ENCODE data around the gene SV2C. TPM values are rescaled to one million over a fixed set of nuclear protein-coding genes. Genes with fewer than 3 reads are reported as not detected.

SV2C gene
- total and polyA plus RNA-seq, 10 of the 15 experiments (the other 5 are each of a cell fraction or from before 2014, with no cell fraction given), result under 0.01 to 1.1 (median 0.63) TPM

DNA sequence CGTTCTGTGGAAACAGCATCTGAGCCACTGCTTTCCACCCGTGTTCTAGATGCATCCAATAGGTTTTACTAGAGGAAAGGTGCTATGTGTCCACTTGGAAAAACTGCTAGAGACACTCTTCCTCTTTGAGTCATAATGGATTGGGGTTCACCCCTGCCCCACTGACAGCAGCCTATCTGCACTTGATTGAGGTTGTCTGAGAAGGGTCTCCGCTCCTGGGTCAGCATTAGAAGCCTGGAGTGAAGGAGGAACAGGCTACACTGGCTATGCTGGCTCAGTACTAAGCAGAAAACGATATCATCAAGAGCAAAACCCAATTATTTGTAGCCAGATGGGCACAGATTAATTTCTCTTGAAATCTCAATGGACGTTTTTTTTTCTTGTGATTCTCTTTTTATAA is 167.3 kb downstream of the SV2C start:
- H3K79me2 ChIP-seq (ENCODE audit: control insufficient read depth, insufficient read depth, low read length), result no peaks in the 10 kb centered on the region
- H3K36me3 ChIP-seq (ENCODE audit: control insufficient read depth in 2 of 2, insufficient read depth in 2 of 2, low read length in 1 of 2), result no peaks in the 10 kb centered on the region
- FAIRE-seq, result no peak
- H3K27ac ChIP-seq (ENCODE audit: control insufficient read depth, insufficient read depth), result no peak overlapping the region
- WGBS (ENCODE audit: insufficient coverage, insufficient replicate concordance, low lambda C conversion rate, missing lambda C conversion rate), result 3% methylated on average over 5 of the region's 5 CpGs
- H3K27me3 ChIP-seq (replicated peaks in 1 of 2; ENCODE audit: control insufficient read depth in 2 of 2, insufficient read depth in 2 of 2, low read length in 1 of 2), result no peaks in the 10 kb centered on the region
- no peak overlapping the region for H3K9ac ChIP-seq (ENCODE audit: control insufficient read depth, insufficient read depth, low read length)
- RAD21 ChIA-PET (ENCODE audit: unreplicated experiment), result no interaction called here
- H3K4me1 ChIP-seq (ENCODE audit: control insufficient read depth, insufficient read depth, low read length), result no peaks in the 10 kb centered on the region
- SMC1A ChIA-PET (ENCODE audit: uncharacterized antibody, unreplicated experiment), result no interaction called here
- intact Hi-C loops (cut with micrococcal nuclease; ENCODE audit: unreplicated experiment), result loop anchor here (10.0 kb wide), 2 partner anchors 246 to 1316 kb away; no protein-coding TSS in a partner anchor
- H3K4me2 ChIP-seq (ENCODE audit: control insufficient read depth, insufficient read depth), result no peak overlapping the region
- no peak overlapping the region for H3K4me3 ChIP-seq
- H2AFZ ChIP-seq (ENCODE audit: control insufficient read depth, low read depth, low read length), result no peak overlapping the region
- CTCF ChIA-PET, result no interaction called here
- POLR2A ChIA-PET, result interaction anchor here (0.7 kb wide), 1 partner anchor 398 kb away, joined by 4 read pairs; no protein-coding TSS in a partner anchor
- no peaks in the 10 kb centered on the region for H3K9me3 ChIP-seq (replicated peaks; ENCODE audit: control insufficient read depth, insufficient read depth, low read length)
- in situ Hi-C loops (cut with MboI), result loop anchor here (5.0 kb wide), 1 partner anchor 513 kb away; no protein-coding TSS in a partner anchor
- BruUV-seq (replicated peaks), result no TSS peak
- ATAC-seq, result no peak
- no peak for DNase-seq (ENCODE audit: low read depth, low spot score)
- H4K20me1 ChIP-seq (ENCODE audit: control insufficient read depth, insufficient read depth), result no peaks in the 10 kb centered on the region
- TF ChIP-seq, protein P1, sequence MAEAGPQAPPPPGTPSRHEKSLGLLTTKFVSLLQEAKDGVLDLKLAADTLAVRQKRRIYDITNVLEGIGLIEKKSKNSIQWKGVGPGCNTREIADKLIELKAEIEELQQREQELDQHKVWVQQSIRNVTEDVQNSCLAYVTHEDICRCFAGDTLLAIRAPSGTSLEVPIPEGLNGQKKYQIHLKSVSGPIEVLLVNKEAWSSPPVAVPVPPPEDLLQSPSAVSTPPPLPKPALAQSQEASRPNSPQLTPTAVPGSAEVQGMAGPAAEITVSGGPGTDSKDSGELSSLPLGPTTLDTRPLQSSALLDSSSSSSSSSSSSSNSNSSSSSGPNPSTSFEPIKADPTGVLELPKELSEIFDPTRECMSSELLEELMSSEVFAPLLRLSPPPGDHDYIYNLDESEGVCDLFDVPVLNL (IDR thresholded peaks at IDR 0.05; ENCODE audit: low read depth, low read length), result no peak
- no peak for TF ChIP-seq SMAD1 (IDR thresholded peaks at IDR 0.05; ENCODE audit: low read depth, partially characterized antibody)
- no peak for TF ChIP-seq PML (IDR thresholded peaks at IDR 0.05; ENCODE audit: low read length)
- TF ChIP-seq, protein P2, sequence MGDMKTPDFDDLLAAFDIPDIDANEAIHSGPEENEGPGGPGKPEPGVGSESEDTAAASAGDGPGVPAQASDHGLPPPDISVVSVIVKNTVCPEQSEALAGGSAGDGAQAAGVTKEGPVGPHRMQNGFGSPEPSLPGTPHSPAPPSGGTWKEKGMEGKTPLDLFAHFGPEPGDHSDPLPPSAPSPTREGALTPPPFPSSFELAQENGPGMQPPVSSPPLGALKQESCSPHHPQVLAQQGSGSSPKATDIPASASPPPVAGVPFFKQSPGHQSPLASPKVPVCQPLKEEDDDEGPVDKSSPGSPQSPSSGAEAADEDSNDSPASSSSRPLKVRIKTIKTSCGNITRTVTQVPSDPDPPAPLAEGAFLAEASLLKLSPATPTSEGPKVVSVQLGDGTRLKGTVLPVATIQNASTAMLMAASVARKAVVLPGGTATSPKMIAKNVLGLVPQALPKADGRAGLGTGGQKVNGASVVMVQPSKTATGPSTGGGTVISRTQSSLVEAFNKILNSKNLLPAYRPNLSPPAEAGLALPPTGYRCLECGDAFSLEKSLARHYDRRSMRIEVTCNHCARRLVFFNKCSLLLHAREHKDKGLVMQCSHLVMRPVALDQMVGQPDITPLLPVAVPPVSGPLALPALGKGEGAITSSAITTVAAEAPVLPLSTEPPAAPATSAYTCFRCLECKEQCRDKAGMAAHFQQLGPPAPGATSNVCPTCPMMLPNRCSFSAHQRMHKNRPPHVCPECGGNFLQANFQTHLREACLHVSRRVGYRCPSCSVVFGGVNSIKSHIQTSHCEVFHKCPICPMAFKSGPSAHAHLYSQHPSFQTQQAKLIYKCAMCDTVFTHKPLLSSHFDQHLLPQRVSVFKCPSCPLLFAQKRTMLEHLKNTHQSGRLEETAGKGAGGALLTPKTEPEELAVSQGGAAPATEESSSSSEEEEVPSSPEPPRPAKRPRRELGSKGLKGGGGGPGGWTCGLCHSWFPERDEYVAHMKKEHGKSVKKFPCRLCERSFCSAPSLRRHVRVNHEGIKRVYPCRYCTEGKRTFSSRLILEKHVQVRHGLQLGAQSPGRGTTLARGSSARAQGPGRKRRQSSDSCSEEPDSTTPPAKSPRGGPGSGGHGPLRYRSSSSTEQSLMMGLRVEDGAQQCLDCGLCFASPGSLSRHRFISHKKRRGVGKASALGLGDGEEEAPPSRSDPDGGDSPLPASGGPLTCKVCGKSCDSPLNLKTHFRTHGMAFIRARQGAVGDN (IDR thresholded peaks at IDR 0.05), result no peak
- no peak for TF ChIP-seq EED (IDR thresholded peaks at IDR 0.05; ENCODE audit: low read depth)
- TF ChIP-seq RCOR1 (conservative IDR thresholded peaks at IDR 0.05; ENCODE audit: low read depth, low read length), result no peak
- TF ChIP-seq NFYA (IDR thresholded peaks at IDR 0.05; ENCODE audit: borderline replicate concordance, low read depth, low read length), result no peak
- no peak for TF ChIP-seq RFX5 (IDR thresholded peaks at IDR 0.05; ENCODE audit: low read depth, low read length)
- TF ChIP-seq LARP7 (IDR thresholded peaks at IDR 0.05), result no peak
- TF ChIP-seq CHD1 (IDR thresholded peaks at IDR 0.05; ENCODE audit: low read depth, low read length), result no peak
- no peak for TF ChIP-seq ZNF217 (IDR thresholded peaks at IDR 0.05)
- TF ChIP-seq, protein P3, sequence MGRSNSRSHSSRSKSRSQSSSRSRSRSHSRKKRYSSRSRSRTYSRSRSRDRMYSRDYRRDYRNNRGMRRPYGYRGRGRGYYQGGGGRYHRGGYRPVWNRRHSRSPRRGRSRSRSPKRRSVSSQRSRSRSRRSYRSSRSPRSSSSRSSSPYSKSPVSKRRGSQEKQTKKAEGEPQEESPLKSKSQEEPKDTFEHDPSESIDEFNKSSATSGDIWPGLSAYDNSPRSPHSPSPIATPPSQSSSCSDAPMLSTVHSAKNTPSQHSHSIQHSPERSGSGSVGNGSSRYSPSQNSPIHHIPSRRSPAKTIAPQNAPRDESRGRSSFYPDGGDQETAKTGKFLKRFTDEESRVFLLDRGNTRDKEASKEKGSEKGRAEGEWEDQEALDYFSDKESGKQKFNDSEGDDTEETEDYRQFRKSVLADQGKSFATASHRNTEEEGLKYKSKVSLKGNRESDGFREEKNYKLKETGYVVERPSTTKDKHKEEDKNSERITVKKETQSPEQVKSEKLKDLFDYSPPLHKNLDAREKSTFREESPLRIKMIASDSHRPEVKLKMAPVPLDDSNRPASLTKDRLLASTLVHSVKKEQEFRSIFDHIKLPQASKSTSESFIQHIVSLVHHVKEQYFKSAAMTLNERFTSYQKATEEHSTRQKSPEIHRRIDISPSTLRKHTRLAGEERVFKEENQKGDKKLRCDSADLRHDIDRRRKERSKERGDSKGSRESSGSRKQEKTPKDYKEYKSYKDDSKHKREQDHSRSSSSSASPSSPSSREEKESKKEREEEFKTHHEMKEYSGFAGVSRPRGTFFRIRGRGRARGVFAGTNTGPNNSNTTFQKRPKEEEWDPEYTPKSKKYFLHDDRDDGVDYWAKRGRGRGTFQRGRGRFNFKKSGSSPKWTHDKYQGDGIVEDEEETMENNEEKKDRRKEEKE (IDR thresholded peaks at IDR 0.05), result no peak
- no peak for TF ChIP-seq POU2F2 (IDR thresholded peaks at IDR 0.05; ENCODE audit: borderline replicate concordance, low read depth, low read length)
- TF ChIP-seq ATF7 (IDR thresholded peaks at IDR 0.05; ENCODE audit: low read depth), result no peak
